GM21576 (cell line): Measurements from ENCODE around the gene IL12RB1.
A peak's percentile ranks its signal among the peaks of the same experiment; 100 is the strongest.
"Not testable (repeated sequence)": the region's sequence is repeated elsewhere in the genome, so short reads cannot be mapped to it uniquely, and the experiment has no call there.

Experiments
- ATAC-seq: cut with Tn5 transposase; IDR thresholded peaks from one replicate; pipeline ENCODE4 v1.9.1; 2021; ENCODE audit warnings: mild to moderate bottlenecking, moderate library complexity; ENCODE audit not compliant: unreplicated experiment

Gene IL12RB1

GRCh38 chr19:18112989-18113478, 26.3 kb upstream of the IL12RB1 start:
- peak; percentile 33 for ATAC-seq

DNA sequence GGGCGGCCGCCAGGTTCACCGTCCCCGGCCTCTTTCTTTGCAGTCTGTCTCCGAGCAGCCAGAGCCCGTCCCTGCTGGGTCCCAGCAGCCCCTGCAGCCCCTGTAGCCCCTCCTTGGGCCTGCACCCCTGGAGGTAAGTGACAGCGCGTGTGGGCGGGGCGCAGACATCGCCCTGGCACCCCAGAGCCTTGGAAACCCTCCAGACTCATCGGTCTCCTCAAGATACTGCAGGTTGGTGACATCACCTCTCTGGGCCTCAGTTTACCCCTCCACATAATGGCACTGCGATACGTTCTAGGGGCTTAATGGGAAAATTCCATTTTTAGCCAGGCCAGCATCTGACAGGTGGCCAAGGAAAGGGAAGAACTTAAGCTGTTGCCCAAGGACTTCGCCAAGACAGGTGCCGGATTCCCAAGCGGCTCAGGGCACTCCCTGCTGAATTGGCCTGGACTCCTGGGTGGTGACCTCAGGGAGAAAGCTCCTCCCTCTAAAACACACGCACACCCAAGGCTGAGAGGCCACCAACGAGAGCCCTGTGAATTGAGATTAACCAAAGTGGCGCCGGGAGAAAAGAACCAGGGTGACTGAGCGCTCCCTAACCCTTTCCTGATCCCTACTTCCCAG, 24.0 kb upstream of the IL12RB1 start:
- no peak for ATAC-seq

- no peak for ATAC-seq
These were observed 23.2 kb upstream of the IL12RB1 start for GRCh38 chr19:18109733-18110608.

DNA sequence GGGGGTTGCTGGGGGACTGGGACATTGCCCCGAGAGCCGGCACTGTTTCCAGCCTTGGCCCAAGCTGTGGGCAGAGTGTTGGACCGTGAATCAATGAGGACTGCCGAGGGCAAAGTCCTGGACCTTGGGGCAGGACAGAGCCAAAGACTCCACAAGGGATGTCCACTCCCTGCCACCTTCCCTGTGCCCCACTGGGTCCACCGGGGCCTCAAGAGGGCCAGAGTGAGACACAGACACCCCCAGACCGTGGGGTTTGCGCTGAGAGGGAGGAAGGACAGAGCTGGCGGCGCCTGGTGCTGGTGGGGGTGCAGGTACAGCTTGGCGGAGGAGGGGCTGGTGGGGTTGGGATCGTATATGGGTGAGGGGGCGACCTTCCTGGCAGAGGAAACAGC, 22.6 kb upstream of the IL12RB1 start:
- no peak for ATAC-seq

- ATAC-seq, result no peak
These were observed 22.2 kb upstream of the IL12RB1 start for GRCh38 chr19:18108897-18109296.

- no peak for ATAC-seq
These were observed 20.5 kb upstream of the IL12RB1 start for GRCh38 chr19:18107235-18107634.

- not testable (repeated sequence) for ATAC-seq
These were observed 18.5 kb upstream of the IL12RB1 start for GRCh38 chr19:18105259-18105658.

DNA sequence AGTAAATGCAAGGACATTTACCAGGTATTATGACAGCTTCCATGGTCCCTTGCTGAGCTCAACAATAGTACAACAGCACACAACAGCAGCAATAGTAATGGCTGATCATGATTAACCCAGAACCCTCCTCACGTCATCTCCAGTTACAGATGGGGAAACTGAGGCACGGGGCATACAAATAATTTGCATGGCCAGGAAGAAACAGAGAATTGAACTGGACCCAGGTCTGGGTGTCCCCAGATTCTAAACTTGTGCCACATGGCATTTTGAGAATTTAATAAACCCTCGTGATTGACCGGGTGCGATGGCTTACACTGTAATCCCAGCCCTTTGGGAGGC, 18.0 kb upstream of the IL12RB1 start:
- ATAC-seq, result no peak

GRCh38 chr19:18102916-18103542, 16.3 kb upstream of the IL12RB1 start:
- no peak for ATAC-seq

GRCh38 chr19:18101268-18101667, 14.5 kb upstream of the IL12RB1 start:
- ATAC-seq, result no peak

DNA sequence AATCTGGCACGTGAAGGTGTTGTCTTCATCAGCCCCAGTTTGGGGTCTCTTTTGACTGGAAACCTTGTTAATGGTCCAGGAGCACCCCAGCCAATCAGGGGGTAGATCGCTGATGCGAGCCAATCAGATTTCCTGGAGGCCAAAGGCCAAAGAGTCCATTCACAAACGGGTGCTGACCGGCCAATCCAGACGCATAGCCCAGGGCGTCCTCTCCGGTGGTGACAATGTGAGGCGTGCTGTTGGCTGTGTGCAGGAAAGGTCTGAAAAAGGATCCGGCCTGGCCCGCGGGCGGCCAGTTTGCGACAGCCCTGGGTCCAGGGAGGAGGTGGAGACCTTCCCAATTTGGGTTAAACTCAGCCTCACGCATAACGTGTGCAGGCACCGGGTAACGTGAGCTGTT, 14.0 kb upstream of the IL12RB1 start:
- ATAC-seq, result no peak

GRCh38 chr19:18099623-18099995, 12.9 kb upstream of the IL12RB1 start:
- no peak for ATAC-seq

DNA sequence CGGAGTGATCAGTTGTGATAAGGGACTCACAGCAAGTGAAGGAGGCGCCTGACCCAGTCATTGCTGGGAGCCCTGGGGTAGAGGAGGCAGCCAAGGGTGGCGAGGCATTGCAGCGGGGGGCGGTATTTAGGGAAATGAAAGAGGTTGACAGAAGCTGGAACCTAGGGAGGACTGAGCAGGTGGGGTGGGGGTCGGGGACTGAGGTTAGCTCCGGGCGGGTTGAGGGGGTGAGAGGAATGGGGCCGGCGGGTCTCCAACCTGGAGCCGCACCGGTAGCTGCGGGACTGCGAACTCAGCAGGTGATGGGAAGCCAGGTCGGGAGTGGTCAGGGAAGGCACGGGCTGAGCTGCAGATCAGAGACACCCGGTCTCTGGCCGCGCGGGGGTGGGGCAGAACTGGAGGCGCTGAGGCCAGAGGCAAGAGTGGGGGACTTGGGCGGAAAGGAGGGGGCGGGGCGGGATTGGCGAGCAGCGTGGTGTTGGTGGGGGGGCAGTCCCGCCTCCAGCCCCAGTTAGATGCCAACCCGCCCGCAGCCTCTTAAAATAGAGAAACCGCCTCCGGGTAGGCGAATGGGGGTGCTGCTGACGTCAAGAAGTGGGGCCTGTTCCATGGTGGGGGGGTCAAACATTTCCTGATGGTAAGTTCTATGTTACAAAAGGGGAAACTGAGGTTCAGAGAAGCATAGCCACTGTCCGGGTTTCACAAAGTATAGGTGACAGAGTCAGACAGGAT, 12.3 kb upstream of the IL12RB1 start:
- peak; percentile 37 for ATAC-seq

- peak; percentile 10 for ATAC-seq
These were observed 11.5 kb upstream of the IL12RB1 start for GRCh38 chr19:18097993-18098890.

DNA sequence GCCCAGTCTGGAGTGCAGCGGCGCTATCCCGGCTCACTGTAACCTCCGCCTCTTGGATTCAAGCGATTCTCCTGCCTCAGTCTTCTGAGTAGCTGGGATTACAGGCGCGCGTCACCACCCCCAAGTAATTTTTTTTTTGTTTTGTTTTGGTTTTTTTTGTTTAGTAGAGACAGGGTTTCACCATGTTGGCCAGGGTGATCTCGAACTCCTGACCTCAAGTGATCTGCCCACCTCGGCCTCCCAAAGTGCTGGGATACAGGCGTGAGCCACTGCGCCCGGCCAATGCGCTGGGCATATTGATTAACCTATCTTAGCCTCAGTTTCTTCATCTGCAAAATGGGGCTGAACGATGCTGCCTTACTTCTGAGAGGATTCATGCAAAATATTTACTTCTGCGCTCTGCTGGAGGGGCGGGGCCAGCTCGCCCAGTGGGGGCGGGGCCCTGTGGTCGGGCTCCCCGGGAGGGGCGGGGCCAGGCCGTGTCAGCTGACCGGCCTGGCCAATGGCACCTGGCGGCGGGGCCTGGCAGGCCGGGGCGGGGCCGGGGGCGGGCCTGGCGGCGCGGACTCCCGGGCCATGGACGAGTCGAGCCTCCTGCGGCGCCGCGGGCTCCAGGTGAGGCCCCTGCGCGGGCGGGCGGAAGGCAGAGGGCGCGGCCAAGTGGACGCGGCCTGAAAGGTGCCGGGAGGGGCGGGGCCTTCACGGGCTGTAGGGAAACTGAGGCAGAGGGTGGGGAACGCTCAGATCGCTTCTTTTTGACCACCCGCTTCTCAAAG, 10.7 kb upstream of the IL12RB1 start, which contains the start of gene MAST3:
Gene MAST3, plus strand, starts transcription at position 562 of the 776 bp plus-strand sequence. Its CDS starts 15 bp downstream, at position 577.
- ATAC-seq, result peak; percentile 45

- no peak for ATAC-seq
These were observed 9.5 kb upstream of the IL12RB1 start for GRCh38 chr19:18096258-18096657.

DNA sequence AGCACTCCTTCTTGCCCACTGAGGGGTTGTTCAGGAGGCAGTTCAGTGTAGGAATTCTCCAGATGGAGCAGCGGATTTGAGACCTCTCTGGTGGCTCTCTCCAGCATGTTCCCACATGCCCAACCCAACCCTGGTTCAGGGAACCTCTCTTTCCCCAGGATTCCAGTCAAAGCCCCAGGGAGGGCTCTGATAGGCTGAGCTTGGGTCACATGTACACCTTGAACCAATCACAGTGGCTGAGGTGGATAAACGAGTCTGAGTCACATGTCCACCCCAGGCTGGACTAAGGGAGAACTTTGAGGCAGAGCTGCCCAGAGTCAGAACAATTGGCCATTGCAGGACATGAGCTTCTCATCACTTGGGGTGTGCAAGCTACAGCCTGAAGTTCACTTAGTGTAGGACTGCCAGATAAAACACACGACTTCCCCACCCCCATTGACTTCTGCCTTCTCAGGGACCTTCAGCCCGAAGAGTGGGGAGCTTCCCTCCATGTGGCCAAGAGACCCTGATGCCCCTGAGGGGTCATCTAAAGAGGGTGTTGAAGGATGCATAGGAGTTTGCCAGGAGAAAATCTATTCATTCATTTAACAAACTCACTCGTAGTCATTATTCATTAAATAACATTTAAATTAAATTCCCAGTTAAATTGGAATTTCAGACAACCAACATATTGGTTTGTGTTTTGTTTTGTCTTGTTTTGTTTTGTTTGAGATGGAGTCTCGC, 6.9 kb upstream of the IL12RB1 start:
- ATAC-seq, result no peak

DNA sequence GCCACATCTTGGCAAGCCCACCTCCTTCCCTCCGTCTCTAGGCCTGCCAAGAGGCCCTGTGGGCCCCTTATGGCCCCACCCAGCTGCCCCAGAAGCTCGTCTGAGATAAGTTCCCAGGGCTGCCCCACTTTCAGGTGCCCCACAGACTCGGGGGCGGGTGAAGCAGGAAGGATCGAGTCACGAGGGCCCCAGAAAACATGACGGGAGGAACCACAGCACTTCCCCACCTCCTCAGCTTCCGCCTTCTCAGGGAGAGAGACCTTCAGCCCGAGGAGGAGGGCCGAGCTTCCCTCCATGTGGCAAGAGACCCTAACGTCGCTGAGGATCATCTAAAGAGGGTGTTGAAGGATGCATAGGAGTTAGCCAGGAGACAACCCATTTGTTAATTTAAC, 4.5 kb upstream of the IL12RB1 start:
- ATAC-seq, result peak; percentile 41
